NB4 (cell line): ENCODE measurements around the gene LRRC74A.

Experiments used
- DNase-seq: peaks from one replicate; pipeline ENCODE4 v3.0.0; 2010; ENCODE audit warnings: low read depth
- H3K4me3 ChIP-seq: one replicate; pipeline ENCODE4 v1.5.1; 2011; ENCODE audit warnings: mild to moderate bottlenecking, low read depth, low read length, moderate library complexity
- CTCF ChIP-seq: IDR thresholded peaks from one replicate; pipeline ENCODE4 v1.5.1; 2012; ENCODE audit warnings: low read depth, low read length
- MYC ChIP-seq: IDR thresholded peaks from 2 replicates; pipeline ENCODE4 v1.6.1; 2011; ENCODE audit warnings: low read depth, low read length
- POLR2A ChIP-seq: IDR thresholded peaks from 2 replicates; pipeline ENCODE4 v1.6.1; 2011; ENCODE audit warnings: mild to moderate bottlenecking; ENCODE audit not compliant: insufficient read length; ENCODE audit errors: extremely low read depth
- TF ChIP-seq, protein P1 (sequence below): IDR thresholded peaks from 2 replicates; pipeline ENCODE4 v1.6.1; 2011; ENCODE audit warnings: low read depth, low read length

The LRRC74A gene

DNA sequence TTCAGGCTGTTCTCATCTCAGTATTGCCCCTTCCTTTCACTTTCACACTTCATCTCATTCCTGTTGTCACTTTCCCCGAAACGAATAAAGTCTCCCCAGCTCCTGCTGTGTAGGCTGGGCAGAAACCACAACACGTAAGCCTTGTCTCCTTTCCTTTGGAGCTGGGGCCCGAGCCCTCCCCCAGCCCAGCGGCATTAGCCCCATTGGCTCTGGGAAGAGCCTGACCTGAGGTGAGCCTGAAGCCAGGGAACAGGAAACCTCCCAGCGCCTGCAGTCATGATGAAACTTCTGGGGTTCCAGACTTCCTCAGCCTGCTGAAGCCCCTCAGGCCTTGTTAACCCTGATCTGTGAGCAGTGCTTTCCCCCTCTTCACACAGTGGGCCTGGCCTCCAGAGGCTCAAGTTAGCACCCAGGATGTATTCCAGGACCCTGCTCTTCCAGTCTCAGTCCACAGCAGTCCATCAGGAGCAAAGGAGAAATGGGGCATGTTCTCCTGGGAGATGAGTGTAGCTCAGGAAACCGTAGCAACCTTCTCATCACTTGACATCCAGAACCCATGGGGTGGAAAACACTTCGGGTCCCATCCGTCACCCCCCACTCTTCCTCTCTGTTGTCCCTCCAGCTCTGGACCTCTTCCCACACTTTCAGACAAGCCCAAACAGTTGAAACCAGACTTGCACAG, 43.2 kb upstream of the LRRC74A start:
- TF ChIP-seq MYC (no peak), CTCF (no peak), POLR2A (no peak)
- TF ChIP-seq, protein P1, sequence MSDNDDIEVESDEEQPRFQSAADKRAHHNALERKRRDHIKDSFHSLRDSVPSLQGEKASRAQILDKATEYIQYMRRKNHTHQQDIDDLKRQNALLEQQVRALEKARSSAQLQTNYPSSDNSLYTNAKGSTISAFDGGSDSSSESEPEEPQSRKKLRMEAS, result no peak
- H3K4me3 ChIP-seq, result no peak overlapping the region
- DNase-seq, result no peak

- no peak overlapping the region for H3K4me3 ChIP-seq
- TF ChIP-seq CTCF (no peak), POLR2A (no peak), MYC (no peak)
- TF ChIP-seq, protein P1, result no peak
- no peak for DNase-seq
These were observed 41.8 kb upstream of the LRRC74A start for GRCh38 chr14:76784266-76784874.

DNA sequence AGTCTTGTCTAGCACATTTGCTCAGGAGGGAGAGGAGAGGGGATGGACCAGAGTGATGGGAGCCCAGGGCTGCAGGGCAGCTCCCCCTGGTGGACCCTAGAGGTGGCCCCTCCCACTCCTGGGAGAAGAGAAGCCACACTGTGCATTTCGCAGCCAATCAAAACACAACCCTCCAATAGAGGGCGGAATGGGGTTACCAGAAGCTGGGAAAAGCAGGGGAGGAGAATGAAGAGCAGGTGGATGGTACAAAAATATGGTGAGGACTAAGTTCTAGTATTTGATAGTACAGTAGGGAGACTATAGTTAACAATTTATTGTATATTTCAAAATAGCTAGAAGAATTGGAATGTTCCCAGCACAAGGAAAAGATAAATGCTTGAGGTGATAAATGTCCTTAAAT, 41.3 kb upstream of the LRRC74A start:
- H3K4me3 ChIP-seq, result no peak overlapping the region
- DNase-seq, result peak; percentile 80
- TF ChIP-seq, protein P1, result peak; percentile 43; the same call in 1 of the 2 replicates
- TF ChIP-seq MYC (0 out of 2 replicates have a peak, but pooled peaks have one; percentile 33), POLR2A (no peak), CTCF (peak; percentile 93)

- DNase-seq, result no peak
- TF ChIP-seq POLR2A, result no peak
- no peak for TF ChIP-seq CTCF
- TF ChIP-seq, protein P1, result no peak
- TF ChIP-seq MYC, result no peak
- H3K4me3 ChIP-seq, result no peak overlapping the region
These were observed 39.6 kb upstream of the LRRC74A start for GRCh38 chr14:76786601-76787000.

DNA sequence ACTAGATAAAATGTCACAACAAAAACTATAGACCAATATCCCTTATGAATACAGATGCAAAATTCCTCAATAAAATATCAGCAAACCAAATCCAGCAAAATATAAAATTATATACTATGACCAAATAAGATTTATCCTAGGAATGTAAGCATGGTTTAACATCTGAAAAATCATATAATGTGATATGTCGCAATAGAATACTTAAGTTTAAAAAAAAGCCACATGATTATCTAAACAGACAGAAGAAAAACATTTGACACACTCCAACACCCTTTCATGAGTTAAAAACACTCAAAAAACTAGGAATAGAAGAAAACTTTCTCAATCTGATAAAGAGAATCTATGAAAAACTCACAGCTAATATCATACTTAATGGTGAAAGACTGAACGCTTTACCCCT, 33.8 kb upstream of the LRRC74A start:
- TF ChIP-seq CTCF (no peak), MYC (no peak), POLR2A (no peak)
- TF ChIP-seq, protein P1, result no peak
- DNase-seq, result no peak
- H3K4me3 ChIP-seq, result no peak overlapping the region
